H1 (cell line): ENCODE measurements around the gene ASIC2. TPM values are rescaled to one million over a fixed set of nuclear protein-coding genes. Genes with fewer than 3 reads are reported as not detected.

Experiments
- GTF2F1 ChIP-seq: IDR thresholded peaks from 2 replicates; pipeline ENCODE4 v1.6.1; 2012; ENCODE audit warnings: low read depth, low read length, improper control_type of control experiment, borderline replicate concordance
- HDAC6 ChIP-seq: IDR thresholded peaks from one replicate; pipeline ENCODE4 v1.7.1; 2012; ENCODE audit warnings: low read depth, mild to moderate bottlenecking, inconsistent platforms, low read length, moderate library complexity
- TAF1 ChIP-seq: IDR thresholded peaks from 2 replicates; pipeline ENCODE4 v1.6.1; 2011; ENCODE audit warnings: mild to moderate bottlenecking, low read depth, low read length
- TAF7 ChIP-seq: optimal IDR thresholded peaks from 2 replicates; pipeline ENCODE3; 2011; ENCODE audit warnings: low read depth, mild to moderate bottlenecking, inconsistent platforms, low read length, moderate library complexity, borderline replicate concordance
- polyA plus RNA-seq, 7 experiments: library from polyadenylated mRNA; depleted of rRNA in 3 of 7; stranded (reverse) in 5 of 7; unstranded in 2 of 7; fragments of >200 nt in 5 of 7; fragments of 200-250 nt in 2 of 7; gene quantifications; 1 replicate in 5 of 7; 2 replicates in 1 of 7; 4 replicates in 1 of 7; pipeline versions ENCODE4 v1.2.1 to v1.2.3, GENCODE V29; 2011 to 2013; ENCODE audit warnings: missing spikeins in 2 of 7, mixed read lengths in 2 of 7
- total RNA-seq: library from RNA; stranded (reverse); fragmentation: NEBNext Ultra II Directional; extraction: Animal tissue kit (Norgen Biotek cat#: 25700); gene quantifications from 2 replicates; pipeline ENCODE4 v1.2.1, GENCODE V29; 2021

ASIC2 gene
- total and polyA plus RNA-seq, 2 of the 8 experiments (the other 6 are each of a cell fraction or from before 2014, with no cell fraction given) = 0.86 to 1.2 TPM

DNA sequence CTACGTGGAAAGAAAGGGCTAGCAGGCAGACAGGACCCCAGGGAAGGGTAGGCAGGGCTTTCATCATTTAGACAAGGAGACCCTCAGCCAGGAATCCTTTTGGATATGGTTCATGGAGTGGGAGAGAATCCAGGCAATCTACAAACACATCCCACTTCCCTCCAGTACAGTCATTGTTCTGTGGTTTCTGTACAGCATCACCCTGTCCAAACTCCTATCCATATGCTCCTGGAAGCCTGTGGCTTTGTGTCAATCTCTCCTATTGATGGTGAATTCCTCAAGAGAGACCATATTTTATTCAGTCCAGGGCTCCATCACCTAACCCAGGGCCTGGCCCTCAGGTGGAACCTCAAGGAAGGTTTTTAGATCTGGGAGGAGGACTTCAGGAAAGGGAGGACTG lies 202.3 kb downstream of the ASIC2 start (continued):
- TF ChIP-seq HDAC6 (no peak), TAF1 (no peak), TAF7 (no peak), GTF2F1 (no peak)
